NCI-H128 (cell line): Measurements from ENCODE around the gene SOS1.
"Not testable (repeated sequence)": the region's sequence is repeated elsewhere in the genome, so short reads cannot be mapped to it uniquely, and the experiment has no call there.

Source experiments
- DNase-seq: peaks from one replicate; lab custom pipeline; 2025; ENCODE audit not compliant: unreplicated experiment; lab: John Stamatoyannopoulos, UW

The SOS1 gene

GRCh38 chr2:39120771-39121522 lies at the start of gene SOS1:
TSS of gene SOS1 (minus strand) at chr2:39121051. CDS start at chr2:39120422, 629 bp downstream.
- peak; percentile 88 for DNase-seq

- DNase-seq, result no peak
Observed at GRCh38 chr2:39164089-39164488, 43.2 kb upstream of the SOS1 start.

GRCh38 chr2:39160982-39161381 lies 40.1 kb upstream of the SOS1 start:
- DNase-seq, result no peak

- no peak for DNase-seq
Observed at GRCh38 chr2:39159283-39159682, 38.4 kb upstream of the SOS1 start.

- DNase-seq, result no peak
Observed at GRCh38 chr2:39158351-39158750, 37.5 kb upstream of the SOS1 start.

GRCh38 chr2:39156846-39157245 lies 36.0 kb upstream of the SOS1 start:
- DNase-seq, result no peak

- DNase-seq, result no peak
Observed at GRCh38 chr2:39156107-39156506, 35.3 kb upstream of the SOS1 start.

GRCh38 chr2:39155573-39155972 lies 34.7 kb upstream of the SOS1 start:
- not testable (repeated sequence) for DNase-seq

GRCh38 chr2:39154944-39155343 lies 34.1 kb upstream of the SOS1 start:
- DNase-seq, result no peak

GRCh38 chr2:39153312-39153711 lies 32.5 kb upstream of the SOS1 start:
- DNase-seq, result no peak

- DNase-seq, result no peak
Observed at GRCh38 chr2:39152504-39152903, 31.7 kb upstream of the SOS1 start.

GRCh38 chr2:39150890-39151497 lies 30.1 kb upstream of the SOS1 start:
- DNase-seq, result no peak

- no peak for DNase-seq
Observed at GRCh38 chr2:39150102-39150562, 29.3 kb upstream of the SOS1 start.

GRCh38 chr2:39146630-39147029 lies 25.8 kb upstream of the SOS1 start:
- no peak for DNase-seq

- DNase-seq, result no peak
Observed at GRCh38 chr2:39145906-39146421, 25.1 kb upstream of the SOS1 start.

GRCh38 chr2:39144416-39144815 lies 23.6 kb upstream of the SOS1 start:
- no peak for DNase-seq

GRCh38 chr2:39142904-39143605 lies 22.2 kb upstream of the SOS1 start:
- DNase-seq, result no peak

GRCh38 chr2:39141334-39142271 lies 20.8 kb upstream of the SOS1 start:
- no peak for DNase-seq

GRCh38 chr2:39140948-39141333 lies 20.1 kb upstream of the SOS1 start:
- not testable (repeated sequence) for DNase-seq

GRCh38 chr2:39140322-39140847 lies 19.5 kb upstream of the SOS1 start:
- no peak for DNase-seq
